Stomach smooth muscle (tissue), 2 donors: ENCODE measurements around the gene SH3RF3.

Experiments
- H3K27ac ChIP-seq: one replicate; pipeline ENCODE4 v1.7.0; 2013; ENCODE audit warnings: mild to moderate bottlenecking, low read length, inconsistent platforms
- H3K27me3 ChIP-seq, 2 donors: one replicate each; pipeline ENCODE4 v1.7.0; 2013; ENCODE audit warnings: low read length in 2 of 2; ENCODE audit not compliant: insufficient read depth in 2 of 2, control insufficient read depth in 1 of 2
- H3K36me3 ChIP-seq, 2 donors: one replicate each; pipeline ENCODE4 v1.7.0; 2013; ENCODE audit warnings: low read length in 2 of 2; ENCODE audit not compliant: control insufficient read depth in 2 of 2, insufficient read depth in 2 of 2
- H3K4me1 ChIP-seq: one replicate; pipeline ENCODE4 v1.7.0; 2013; ENCODE audit warnings: low read length; ENCODE audit not compliant: control insufficient read depth, insufficient read depth
- H3K4me3 ChIP-seq, 2 donors: one replicate each; pipeline ENCODE4 v1.7.0; 2013; ENCODE audit warnings: low read length in 2 of 2
- H3K9ac ChIP-seq, 2 donors: one replicate each; pipeline ENCODE4 v1.7.0; 2013; ENCODE audit warnings: low read length in 2 of 2, mild to moderate bottlenecking in 1 of 2
- H3K9me3 ChIP-seq, 2 donors: one replicate each; pipeline ENCODE4 v1.7.0; 2013; ENCODE audit warnings: low read length in 2 of 2; ENCODE audit not compliant: control insufficient read depth in 2 of 2
- donor health status: healthy.
- donor health status: Pancreatic carcinoma.

Gene SH3RF3

GRCh38 chr2:109486711-109487535 lies 357.9 kb downstream of the SH3RF3 start:
- Histone ChIP-seq H3K9me3 (no peaks in the 10 kb centered on the region), H3K9ac (no peak overlapping the region), H3K4me3 (no peak overlapping the region), H3K27me3 (no peaks in the 10 kb centered on the region), H3K4me1 (peaks cover 19% of the 10 kb centered on the region), H3K36me3 (peaks cover 0 to 2% of the 10 kb centered on the region in 2 donors), H3K27ac (no peak overlapping the region)

GRCh38 chr2:109487536-109487869 lies 358.5 kb downstream of the SH3RF3 start:
- Histone ChIP-seq H3K36me3 (peaks cover 0 to 2% of the 10 kb centered on the region in 2 donors), H3K27ac (no peak overlapping the region), H3K9ac (no peak overlapping the region), H3K4me3 (no peak overlapping the region), H3K4me1 (peaks cover 15% of the 10 kb centered on the region), H3K9me3 (no peaks in the 10 kb centered on the region), H3K27me3 (no peaks in the 10 kb centered on the region)

GRCh38 chr2:109487871-109488655 lies 359.1 kb downstream of the SH3RF3 start:
- Histone ChIP-seq H3K27ac (no peak overlapping the region), H3K4me3 (no peak overlapping the region), H3K9me3 (no peaks in the 10 kb centered on the region), H3K9ac (no peak overlapping the region), H3K36me3 (peaks cover 0 to 2% of the 10 kb centered on the region in 2 donors), H3K27me3 (no peaks in the 10 kb centered on the region), H3K4me1 (peaks cover 12% of the 10 kb centered on the region)

- H3K36me3 ChIP-seq, result peaks cover 0 to 2% of the 10 kb centered on the region in 2 donors
- no peak overlapping the region for H3K27ac ChIP-seq
- H3K4me3 ChIP-seq, result no peak overlapping the region
- peaks cover 5% of the 10 kb centered on the region for H3K4me1 ChIP-seq
- H3K9ac ChIP-seq, result no peak overlapping the region
- H3K27me3 ChIP-seq, result no peaks in the 10 kb centered on the region
- no peaks in the 10 kb centered on the region for H3K9me3 ChIP-seq
Observed at GRCh38 chr2:109489296-109489695, 360.3 kb downstream of the SH3RF3 start.

GRCh38 chr2:109493176-109493935 lies 364.4 kb downstream of the SH3RF3 start:
- Histone ChIP-seq H3K36me3 (peaks cover 0 to 4% of the 10 kb centered on the region in 2 donors), H3K4me3 (no peak overlapping the region), H3K9ac (no peak overlapping the region), H3K4me1 (peaks cover 6% of the 10 kb centered on the region), H3K9me3 (no peaks in the 10 kb centered on the region), H3K27me3 (no peaks in the 10 kb centered on the region), H3K27ac (no peak overlapping the region)

GRCh38 chr2:109494351-109494750 lies 365.3 kb downstream of the SH3RF3 start:
- Histone ChIP-seq H3K27me3 (no peaks in the 10 kb centered on the region), H3K4me3 (no peak overlapping the region), H3K9ac (no peak overlapping the region), H3K9me3 (no peaks in the 10 kb centered on the region), H3K4me1 (peaks cover 15% of the 10 kb centered on the region), H3K36me3 (peaks cover 0 to 4% of the 10 kb centered on the region in 2 donors), H3K27ac (no peak overlapping the region)

- H3K4me3 ChIP-seq, result no peak overlapping the region
- no peak overlapping the region for H3K27ac ChIP-seq
- no peaks in the 10 kb centered on the region for H3K9me3 ChIP-seq
- no peak overlapping the region for H3K9ac ChIP-seq
- H3K36me3 ChIP-seq, result peaks cover 0 to 2% of the 10 kb centered on the region in 2 donors
- no peaks in the 10 kb centered on the region for H3K27me3 ChIP-seq
- peaks cover 16% of the 10 kb centered on the region for H3K4me1 ChIP-seq
Observed at GRCh38 chr2:109497463-109497862, 368.5 kb downstream of the SH3RF3 start.

- H3K4me3 ChIP-seq, result no peak overlapping the region
- H3K36me3 ChIP-seq, result peaks cover 0 to 2% of the 10 kb centered on the region in 2 donors
- H3K9ac ChIP-seq, result no peak overlapping the region
- H3K9me3 ChIP-seq, result no peaks in the 10 kb centered on the region
- H3K27ac ChIP-seq, result no peak overlapping the region
- no peaks in the 10 kb centered on the region for H3K27me3 ChIP-seq
- H3K4me1 ChIP-seq, result peaks cover 16% of the 10 kb centered on the region
Observed at GRCh38 chr2:109497911-109498870, 369.2 kb downstream of the SH3RF3 start.

- H3K9me3 ChIP-seq, result no peaks in the 10 kb centered on the region
- no peak overlapping the region for H3K27ac ChIP-seq
- H3K4me3 ChIP-seq, result no peak overlapping the region
- H3K27me3 ChIP-seq, result no peaks in the 10 kb centered on the region
- peaks cover 0 to 2% of the 10 kb centered on the region in 2 donors for H3K36me3 ChIP-seq
- peaks cover 16% of the 10 kb centered on the region for H3K4me1 ChIP-seq
- no peak overlapping the region for H3K9ac ChIP-seq
Observed at GRCh38 chr2:109498906-109499305, 369.9 kb downstream of the SH3RF3 start.

- Histone ChIP-seq H3K4me3 (no peak overlapping the region), H3K4me1 (peaks cover 16% of the 10 kb centered on the region)
Observed at GRCh38 chr2:109499566-109499965, 370.6 kb downstream of the SH3RF3 start.

More at GRCh38 chr2:109499566-109499965, 370.6 kb downstream of the SH3RF3 start:
- Histone ChIP-seq H3K9me3 (no peaks in the 10 kb centered on the region), H3K27me3 (no peaks in the 10 kb centered on the region), H3K36me3 (peaks cover 0 to under 1% of the 10 kb centered on the region in 2 donors), H3K9ac (no peak overlapping the region), H3K27ac (no peak overlapping the region)
